ENCODE measurements around the gene ZNF428. TPM values are rescaled to one million over a fixed set of nuclear protein-coding genes. Genes with fewer than 3 reads are reported as not detected.

Gene ZNF428
- total RNA-seq, 2 experiments from 2014 or later, result 16.8 to 19.7 TPM

- H3K4me1 Mint-ChIP-seq, result peaks cover 1% of the 10 kb centered on the region
- no peaks in the 10 kb centered on the region for H3K36me3 Mint-ChIP-seq
- no peak overlapping the region for H3K27ac Mint-ChIP-seq
- no peak overlapping the region for H3K4me3 Mint-ChIP-seq
- no peaks in the 10 kb centered on the region for H3K9me3 Mint-ChIP-seq
- H3K27me3 Mint-ChIP-seq, result peaks cover 43% of the 10 kb centered on the region
- no peak for DNase-seq
Observed at GRCh38 chr19:43634068-43634467, 14.6 kb upstream of the ZNF428 start.

- H3K27me3 Mint-ChIP-seq, result peaks cover 37% of the 10 kb centered on the region
- H3K9me3 Mint-ChIP-seq, result no peaks in the 10 kb centered on the region
- H3K36me3 Mint-ChIP-seq, result no peaks in the 10 kb centered on the region
- H3K27ac Mint-ChIP-seq, result no peak overlapping the region
- no peak overlapping the region for H3K4me3 Mint-ChIP-seq
- no peak for DNase-seq
- H3K4me1 Mint-ChIP-seq, result no peaks in the 10 kb centered on the region
Observed at GRCh38 chr19:43633520-43633919, 14.1 kb upstream of the ZNF428 start.

GRCh38 chr19:43631491-43631890, 12.1 kb upstream of the ZNF428 start:
- no peaks in the 10 kb centered on the region for H3K36me3 Mint-ChIP-seq
- no peak overlapping the region for H3K27ac Mint-ChIP-seq
- no peak overlapping the region for H3K4me3 Mint-ChIP-seq
- peaks cover 31% of the 10 kb centered on the region for H3K27me3 Mint-ChIP-seq
- H3K9me3 Mint-ChIP-seq, result no peaks in the 10 kb centered on the region
- DNase-seq, result no peak
- no peaks in the 10 kb centered on the region for H3K4me1 Mint-ChIP-seq

- Mint-ChIP-seq H3K27me3 (peaks cover 20% of the 10 kb centered on the region), H3K4me3 (no peak overlapping the region), H3K27ac (no peak overlapping the region), H3K9me3 (no peaks in the 10 kb centered on the region), H3K36me3 (no peaks in the 10 kb centered on the region), H3K4me1 (peaks cover 10% of the 10 kb centered on the region)
- no peak for DNase-seq
Observed at GRCh38 chr19:43628646-43629326, 9.4 kb upstream of the ZNF428 start.

- H3K27me3 Mint-ChIP-seq, result peaks cover 17% of the 10 kb centered on the region
- H3K4me1 Mint-ChIP-seq, result peaks cover 10% of the 10 kb centered on the region
- H3K27ac Mint-ChIP-seq, result no peak overlapping the region
- no peak overlapping the region for H3K4me3 Mint-ChIP-seq
- H3K36me3 Mint-ChIP-seq, result no peaks in the 10 kb centered on the region
- DNase-seq, result no peak
- no peaks in the 10 kb centered on the region for H3K9me3 Mint-ChIP-seq
Observed at GRCh38 chr19:43626838-43627237, 7.4 kb upstream of the ZNF428 start.

GRCh38 chr19:43625918-43626579, 6.6 kb upstream of the ZNF428 start:
- Mint-ChIP-seq H3K27me3 (peaks cover 17% of the 10 kb centered on the region), H3K4me1 (peaks cover 12% of the 10 kb centered on the region), H3K4me3 (no peak overlapping the region), H3K36me3 (no peaks in the 10 kb centered on the region), H3K9me3 (no peaks in the 10 kb centered on the region), H3K27ac (no peak overlapping the region)
- peak; percentile 27 for DNase-seq

GRCh38 chr19:43624933-43625332, 5.5 kb upstream of the ZNF428 start:
- no peak overlapping the region for H3K27ac Mint-ChIP-seq
- H3K4me1 Mint-ChIP-seq, result peaks cover 22% of the 10 kb centered on the region
- no peak overlapping the region for H3K4me3 Mint-ChIP-seq
- peaks cover 17% of the 10 kb centered on the region for H3K27me3 Mint-ChIP-seq
- H3K36me3 Mint-ChIP-seq, result peaks cover 3% of the 10 kb centered on the region
- no peaks in the 10 kb centered on the region for H3K9me3 Mint-ChIP-seq
- peak; percentile 84 for DNase-seq

GRCh38 chr19:43623889-43624670, 4.7 kb upstream of the ZNF428 start:
- Mint-ChIP-seq H3K9me3 (no peaks in the 10 kb centered on the region), H3K27me3 (peaks cover 17% of the 10 kb centered on the region), H3K36me3 (peaks cover 3% of the 10 kb centered on the region), H3K4me3 (no peak overlapping the region), H3K27ac (no peak overlapping the region), H3K4me1 (peaks cover 22% of the 10 kb centered on the region)
- no peak for DNase-seq

GRCh38 chr19:43622956-43623355, 3.5 kb upstream of the ZNF428 start:
- Mint-ChIP-seq H3K36me3 (peaks cover 3% of the 10 kb centered on the region), H3K4me3 (no peak overlapping the region), H3K9me3 (no peaks in the 10 kb centered on the region), H3K4me1 (peaks cover 22% of the 10 kb centered on the region), H3K27me3 (peaks cover 17% of the 10 kb centered on the region), H3K27ac (no peak overlapping the region)
- DNase-seq, result no peak

GRCh38 chr19:43622070-43622469, 2.6 kb upstream of the ZNF428 start:
- peaks cover 22% of the 10 kb centered on the region for H3K4me1 Mint-ChIP-seq
- peaks cover 3% of the 10 kb centered on the region for H3K36me3 Mint-ChIP-seq
- DNase-seq, result no peak
- peaks cover 11% of the 10 kb centered on the region for H3K27me3 Mint-ChIP-seq
- H3K27ac Mint-ChIP-seq, result no peak overlapping the region
- no peak overlapping the region for H3K4me3 Mint-ChIP-seq
- H3K9me3 Mint-ChIP-seq, result no peaks in the 10 kb centered on the region

GRCh38 chr19:43620061-43621001, 902 bp upstream of the ZNF428 start:
- DNase-seq, result peak; percentile 87
- Mint-ChIP-seq H3K4me3 (peak overlapping the region; percentile 95), H3K27ac (peak overlapping the region; percentile 99), H3K27me3 (no peaks in the 10 kb centered on the region), H3K4me1 (peaks cover 26% of the 10 kb centered on the region), H3K36me3 (peaks cover 3% of the 10 kb centered on the region), H3K9me3 (no peaks in the 10 kb centered on the region)

- DNase-seq, result peak; percentile 64
- no peaks in the 10 kb centered on the region for H3K9me3 Mint-ChIP-seq
- peak overlapping the region; percentile 99 for H3K27ac Mint-ChIP-seq
- H3K27me3 Mint-ChIP-seq, result no peaks in the 10 kb centered on the region
- H3K36me3 Mint-ChIP-seq, result peaks cover 3% of the 10 kb centered on the region
- H3K4me3 Mint-ChIP-seq, result peak overlapping the region; percentile 95
- peaks cover 18% of the 10 kb centered on the region for H3K4me1 Mint-ChIP-seq
Observed at GRCh38 chr19:43618921-43619261, 538 bp downstream of the ZNF428 start.

GRCh38 chr19:43616954-43617353, 2.5 kb downstream of the ZNF428 start:
- Mint-ChIP-seq H3K9me3 (no peaks in the 10 kb centered on the region), H3K36me3 (peaks cover 6% of the 10 kb centered on the region), H3K27ac (peak overlapping the region; percentile 42), H3K27me3 (no peaks in the 10 kb centered on the region), H3K4me1 (peaks cover 18% of the 10 kb centered on the region), H3K4me3 (no peak overlapping the region)
- DNase-seq, result no peak

- H3K27me3 Mint-ChIP-seq, result no peaks in the 10 kb centered on the region
- peaks cover 17% of the 10 kb centered on the region for H3K4me1 Mint-ChIP-seq
- H3K9me3 Mint-ChIP-seq, result no peaks in the 10 kb centered on the region
- H3K36me3 Mint-ChIP-seq, result peaks cover 9% of the 10 kb centered on the region
- H3K4me3 Mint-ChIP-seq, result no peak overlapping the region
- no peak overlapping the region for H3K27ac Mint-ChIP-seq
- DNase-seq, result no peak
Observed at GRCh38 chr19:43616306-43616705, 3.1 kb downstream of the ZNF428 start.

Data from activated naive CD8-positive, alpha-beta T cell treated with anti-CD3 and anti-CD28 coated beads for 36 hours (primary cell).